ENCODE results near the gene CLIC3.

- TF ChIP-seq POU6F1 (CRISPR knock-in tag; IDR thresholded peaks at IDR 0.05; ENCODE audit: borderline replicate concordance, low read depth) (no peak), TCF4 (CRISPR knock-in tag; IDR thresholded peaks at IDR 0.05; ENCODE audit: borderline replicate concordance) (no peak), PATZ1 (CRISPR knock-in tag; IDR thresholded peaks at IDR 0.05; ENCODE audit: borderline replicate concordance) (no peak)
These were observed 22.6 kb upstream of the CLIC3 start for GRCh38 chr9:137018761-137019559.
